HepG2 (cell line): ENCODE results near the gene MACROD2.

Experiments used
- MYC ChIP-seq: sonication (generic); formaldehyde crosslinking; IDR thresholded peaks from 2 replicates; pipeline ENCODE4 v1.9.0; 2021; ENCODE audit warnings: missing genetic modification reagents, borderline replicate concordance
- NCOA1 ChIP-seq: sonication (generic); formaldehyde crosslinking; IDR thresholded peaks from 2 replicates; pipeline ENCODE4 v1.9.0; 2021; ENCODE audit warnings: missing genetic modification reagents
- NR2F1 ChIP-seq, 2 experiments: fragments of 450-650 bp in 1 of 2; formaldehyde crosslinking in 1 of 2; IDR thresholded peaks; 2 replicates each; pipeline versions ENCODE4 v1.5.0 to v1.6.1; 2016 to 2020; ENCODE audit warnings: mild to moderate bottlenecking in 1 of 2, missing compliant biosample characterization in 1 of 2, missing genetic modification reagents in 1 of 2, moderate library complexity in 1 of 2
- POLR2A ChIP-seq, 2 experiments: IDR thresholded peaks; 2 replicates each; pipeline ENCODE4 v1.6.1; 2011; ENCODE audit warnings: low read depth in 2 of 2, low read length in 2 of 2, mild to moderate bottlenecking in 1 of 2, moderate library complexity in 1 of 2; ENCODE audit not compliant: insufficient read depth in 1 of 2
- SUZ12 ChIP-seq: fragments of 150-350 bp; IDR thresholded peaks from 2 replicates; pipeline ENCODE4 v1.6.1; 2014; ENCODE audit warnings: low read depth, low read length

- TF ChIP-seq NCOA1 (CRISPR knock-in tag) (no peak), SUZ12 (no peak), NR2F1 (CRISPR knock-in tag; IDR thresholded peaks at IDR 0.05) (no peak), POLR2A (IDR thresholded peaks at IDR 0.05; ENCODE audit: insufficient read depth in 1 of 2, low read depth in 2 of 2, low read length in 2 of 2) (no peak), MYC (CRISPR knock-in tag) (no peak)
Measured at GRCh38 chr20:15449061-15449460, 1453.7 kb downstream of the MACROD2 start.
